Mesenteric fat pad (tissue), 1 donor: Measurements from ENCODE around the gene C19orf81. TPM values are rescaled to one million over a fixed set of nuclear protein-coding genes. Genes with fewer than 3 reads are reported as not detected.

ENCODE experiments used
- DNase-seq: peaks from one replicate; pipeline ENCODE4 v3.0.0-alpha.2; 2020; ENCODE audit warnings: low spot score
- total RNA-seq: library from RNA; stranded (reverse); fragmentation: NEBNext Ultra II Directional; extraction: Animal tissue kit (Norgen Biotek cat#: 25700); gene quantifications from one replicate; pipeline ENCODE4 v1.2.1, GENCODE V29; 2021
- donor health status: DM: yes; HTN: yes; CAD: no.

The C19orf81 gene
- total RNA-seq, 1 donor from 2014 or later: not detected

- no peak for DNase-seq
These were observed 20.1 kb upstream of the C19orf81 start for GRCh38 chr19:50629194-50629593.

- DNase-seq: no peak
These were observed 19.4 kb upstream of the C19orf81 start for GRCh38 chr19:50629801-50630200.

- no peak for DNase-seq
These were observed 17.0 kb upstream of the C19orf81 start for GRCh38 chr19:50632151-50632835.

- DNase-seq: no peak
These were observed 15.9 kb upstream of the C19orf81 start for GRCh38 chr19:50633359-50633758.

- DNase-seq: no peak
These were observed 15.3 kb upstream of the C19orf81 start for GRCh38 chr19:50633973-50634372.

GRCh38 chr19:50636317-50637085 lies 12.7 kb upstream of the C19orf81 start:
- no peak for DNase-seq

- DNase-seq: no peak
These were observed 10.6 kb upstream of the C19orf81 start for GRCh38 chr19:50638600-50638999.

GRCh38 chr19:50639121-50640112 lies 9.8 kb upstream of the C19orf81 start, which contains the start of gene SYT3:
Gene SYT3, minus strand, starts transcription at chr19:50639881. Its CDS starts 2,470 bp downstream, at chr19:50637411.
- no peak for DNase-seq

- no peak for DNase-seq
These were observed 8.9 kb upstream of the C19orf81 start for GRCh38 chr19:50640368-50640767.

GRCh38 chr19:50644315-50644915 lies 4.8 kb upstream of the C19orf81 start:
- DNase-seq: no peak

GRCh38 chr19:50645107-50645506 lies 4.1 kb upstream of the C19orf81 start:
- DNase-seq: no peak

- no peak for DNase-seq
These were observed 3.0 kb upstream of the C19orf81 start for GRCh38 chr19:50646074-50646807.

- no peak for DNase-seq
These were observed 1.2 kb upstream of the C19orf81 start for GRCh38 chr19:50647879-50648615.

GRCh38 chr19:50648659-50649058 lies 586 bp upstream of the C19orf81 start:
- no peak for DNase-seq

- DNase-seq: no peak
These were observed 1.9 kb downstream of the C19orf81 start for GRCh38 chr19:50651174-50651573.

- DNase-seq: no peak
These were observed 3.5 kb downstream of the C19orf81 start for GRCh38 chr19:50652722-50653121.

- DNase-seq: no peak
These were observed 5.6 kb downstream of the C19orf81 start for GRCh38 chr19:50654882-50655281.

GRCh38 chr19:50657222-50657669 lies 8.0 kb downstream of the C19orf81 start:
- DNase-seq: no peak

GRCh38 chr19:50657712-50658440 lies 8.6 kb downstream of the C19orf81 start:
- DNase-seq: no peak
